GM12865 (cell line): ENCODE measurements around the gene ZNF576.

Experiments
- DNase-seq: peaks from one replicate; pipeline ENCODE4 v3.0.0; 2010; ENCODE audit warnings: low read depth
- H3K4me3 ChIP-seq: 2 replicates; pipeline ENCODE4 v1.5.1; 2011; ENCODE audit warnings: mild to moderate bottlenecking, low read depth, low read length, control low read depth
- TF ChIP-seq, protein P1 (sequence below): IDR thresholded peaks from 2 replicates; pipeline ENCODE4 v1.5.1; 2011; ENCODE audit warnings: low read length, control low read depth, low read depth, inconsistent platforms; ENCODE audit not compliant: insufficient read depth; ENCODE audit errors: missing control alignments

The ZNF576 gene

DNA sequence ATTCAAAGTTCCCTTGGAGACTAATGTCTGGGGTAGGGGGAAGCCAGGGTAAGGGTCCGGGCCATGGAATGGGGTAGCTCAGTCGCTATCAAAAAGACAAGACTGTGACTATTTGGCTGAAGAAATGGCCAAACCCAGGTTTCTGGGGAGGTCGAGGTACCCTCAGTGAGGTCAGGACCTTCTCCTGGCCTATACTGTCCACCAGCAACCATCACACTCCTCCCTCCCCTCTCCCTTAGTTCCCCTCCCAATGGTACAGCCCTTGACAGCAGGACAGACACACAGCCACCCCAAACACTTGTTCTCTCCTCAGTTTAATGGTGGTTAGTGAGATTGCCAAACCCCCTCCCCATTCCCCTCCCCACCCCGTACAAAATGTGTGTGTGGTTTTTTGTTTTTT lies 25.7 kb downstream of the ZNF576 start:
- DNase-seq = no peak
- H3K4me3 ChIP-seq = no peak overlapping the region
- TF ChIP-seq, protein P1, sequence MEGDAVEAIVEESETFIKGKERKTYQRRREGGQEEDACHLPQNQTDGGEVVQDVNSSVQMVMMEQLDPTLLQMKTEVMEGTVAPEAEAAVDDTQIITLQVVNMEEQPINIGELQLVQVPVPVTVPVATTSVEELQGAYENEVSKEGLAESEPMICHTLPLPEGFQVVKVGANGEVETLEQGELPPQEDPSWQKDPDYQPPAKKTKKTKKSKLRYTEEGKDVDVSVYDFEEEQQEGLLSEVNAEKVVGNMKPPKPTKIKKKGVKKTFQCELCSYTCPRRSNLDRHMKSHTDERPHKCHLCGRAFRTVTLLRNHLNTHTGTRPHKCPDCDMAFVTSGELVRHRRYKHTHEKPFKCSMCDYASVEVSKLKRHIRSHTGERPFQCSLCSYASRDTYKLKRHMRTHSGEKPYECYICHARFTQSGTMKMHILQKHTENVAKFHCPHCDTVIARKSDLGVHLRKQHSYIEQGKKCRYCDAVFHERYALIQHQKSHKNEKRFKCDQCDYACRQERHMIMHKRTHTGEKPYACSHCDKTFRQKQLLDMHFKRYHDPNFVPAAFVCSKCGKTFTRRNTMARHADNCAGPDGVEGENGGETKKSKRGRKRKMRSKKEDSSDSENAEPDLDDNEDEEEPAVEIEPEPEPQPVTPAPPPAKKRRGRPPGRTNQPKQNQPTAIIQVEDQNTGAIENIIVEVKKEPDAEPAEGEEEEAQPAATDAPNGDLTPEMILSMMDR = no peak

DNA sequence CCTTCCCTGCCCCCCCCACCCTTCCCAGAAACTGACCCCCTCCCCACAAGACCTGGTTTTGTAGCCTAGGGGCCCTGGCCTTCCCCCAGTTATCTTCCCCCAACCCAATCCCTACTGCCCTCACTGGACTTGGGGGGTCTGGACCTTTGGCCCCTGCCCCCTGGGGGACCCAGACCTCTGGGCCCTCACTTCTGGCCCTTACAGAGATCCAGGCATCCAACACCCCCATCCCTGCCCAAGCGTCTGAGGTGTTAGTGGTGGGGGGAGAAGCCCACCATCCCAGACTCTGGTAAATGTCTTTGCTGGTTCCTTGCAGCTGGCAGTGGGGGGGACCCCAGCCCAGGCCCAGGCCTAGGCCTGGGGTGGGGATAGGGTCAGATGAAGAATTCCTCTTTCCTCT lies 26.6 kb downstream of the ZNF576 start:
- H3K4me3 ChIP-seq = no peak overlapping the region
- TF ChIP-seq, protein P1 = no peak
- no peak for DNase-seq

DNA sequence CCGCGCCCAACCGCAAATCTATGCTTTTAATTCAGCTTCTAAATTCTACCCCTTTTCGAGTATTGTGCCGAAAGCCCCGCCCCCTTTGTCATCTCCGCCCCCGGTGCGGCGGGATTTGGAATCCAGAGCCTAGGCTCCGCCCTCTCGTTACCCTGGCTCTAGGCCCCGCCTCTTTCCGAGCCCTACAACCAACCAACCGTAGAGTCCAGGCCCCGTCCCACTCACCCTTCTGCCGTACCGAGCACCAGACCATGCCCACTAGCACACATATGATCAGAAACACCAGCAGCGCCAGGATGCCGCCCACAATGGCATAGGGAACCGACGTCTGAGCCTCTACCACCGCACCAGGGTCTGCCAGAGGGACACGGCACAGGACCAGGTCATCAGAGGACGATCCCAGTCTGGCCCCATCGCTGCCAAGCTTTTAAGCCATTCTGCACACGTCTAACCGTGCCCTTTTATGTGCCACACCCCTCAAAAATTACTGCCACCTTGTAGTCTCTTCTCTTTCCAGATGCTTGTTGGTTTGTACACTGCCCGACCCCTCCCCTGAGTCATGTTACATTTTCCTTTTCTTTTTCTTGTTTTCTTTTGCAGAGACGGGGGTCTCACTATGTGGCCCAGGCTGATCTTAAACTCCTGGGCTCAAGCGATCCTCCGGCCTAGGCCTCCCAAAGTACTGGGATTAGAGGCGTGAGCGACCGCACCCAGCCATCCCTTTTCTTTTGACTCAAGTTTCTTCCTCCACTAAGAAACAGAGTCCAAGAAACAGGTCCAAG lies 27.7 kb downstream of the ZNF576 start:
- no peak for DNase-seq
- TF ChIP-seq, protein P1 = no peak
- H3K4me3 ChIP-seq = no peak overlapping the region

DNA sequence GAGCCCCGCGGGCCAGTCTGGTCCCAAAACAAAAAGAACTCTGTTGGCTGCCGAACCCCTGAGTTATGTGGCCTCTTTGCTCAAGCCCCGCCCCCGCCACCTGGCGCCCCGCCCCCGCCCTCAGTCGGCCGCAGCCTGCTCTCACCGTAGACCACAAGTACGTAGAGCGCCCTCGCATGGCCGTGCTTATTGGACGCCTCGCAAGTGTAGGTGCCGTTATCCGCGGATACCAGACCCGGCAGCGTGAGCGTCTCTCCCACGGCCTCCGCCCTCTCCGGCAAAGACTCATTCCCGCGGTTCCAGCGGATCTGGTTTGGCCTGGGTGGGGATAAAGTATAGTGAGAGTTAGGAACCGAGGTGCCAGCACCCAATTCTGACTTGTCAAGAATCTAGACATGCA lies 28.5 kb downstream of the ZNF576 start:
- no peak overlapping the region for H3K4me3 ChIP-seq
- TF ChIP-seq, protein P1 = peak; percentile 34
- DNase-seq = peak; percentile 82

DNA sequence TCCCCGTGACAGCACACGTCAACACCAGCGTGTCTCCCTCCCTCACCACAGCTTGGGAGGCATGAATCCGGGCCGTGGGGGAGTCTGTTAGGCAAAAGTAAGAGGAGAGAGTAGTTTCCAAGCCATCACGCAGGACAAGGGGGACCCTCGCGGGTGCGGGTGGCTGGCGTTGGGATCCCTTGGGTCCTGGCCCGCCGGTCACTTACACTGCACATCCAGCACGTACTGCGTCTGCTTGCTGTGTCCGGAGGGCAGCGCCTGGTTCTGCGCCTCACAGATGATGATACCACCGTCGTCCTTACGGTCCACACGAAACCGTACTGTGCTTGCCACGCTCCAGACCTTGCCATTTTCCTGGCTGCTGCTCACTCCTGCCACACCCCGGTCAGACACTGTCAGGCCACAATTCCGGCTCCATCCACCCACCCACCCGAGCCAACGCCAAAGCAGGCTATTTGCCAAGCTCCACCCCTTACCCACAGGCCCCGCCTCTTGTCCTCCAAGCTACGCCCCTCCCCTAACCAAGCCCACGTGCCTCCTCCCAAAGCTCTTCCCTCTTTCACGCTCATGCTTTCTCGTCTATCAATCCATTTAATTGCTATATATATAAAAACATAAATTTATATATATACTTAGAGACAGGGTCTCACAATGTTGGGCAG lies 29.7 kb downstream of the ZNF576 start:
- peak; percentile 23 for DNase-seq
- H3K4me3 ChIP-seq = no peak overlapping the region

DNA sequence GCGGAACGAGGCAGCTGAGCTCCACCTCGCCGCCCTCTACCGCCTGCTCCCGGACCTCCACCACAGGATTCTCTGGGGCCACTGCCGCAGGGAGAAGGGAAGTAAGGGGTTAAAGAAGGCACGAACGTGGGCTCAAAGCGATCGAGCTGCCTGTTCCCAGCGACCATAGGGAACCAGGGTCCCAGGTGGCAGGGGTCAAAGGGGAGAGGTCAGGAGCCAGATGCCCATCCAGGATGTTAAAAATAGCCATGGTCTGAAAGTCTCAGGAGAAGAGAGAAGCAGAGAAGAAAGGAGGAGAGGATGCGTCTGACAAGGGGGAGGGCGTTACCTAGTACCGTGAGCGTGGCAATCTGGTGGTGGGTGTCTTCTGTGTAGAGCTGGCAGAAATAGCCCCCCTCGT lies 30.4 kb downstream of the ZNF576 start:
- TF ChIP-seq, protein P1 = no peak
- DNase-seq = no peak
- H3K4me3 ChIP-seq = no peak overlapping the region

More for the DNA sequence above, 29.7 kb downstream of the ZNF576 start:
- TF ChIP-seq, protein P1 = no peak
